ENCODE measurements around the gene CD247.

The CD247 gene

GRCh38 chr1:167490765-167491164 lies 27.6 kb downstream of the CD247 start:
- DNase-seq (ENCODE audit: low spot score), result no peak
- TF ChIP-seq CTCF (IDR thresholded peaks at IDR 0.05; ENCODE audit: extremely low read depth, insufficient read depth, missing control alignments), result no peak
- in situ Hi-C loops (cut with MboI; ENCODE audit: low pct_unique_long_range_greater_than_20kb, low sequenced_read_pairs, unreplicated experiment), result no loop called here

- DNase-seq (ENCODE audit: low spot score), result no peak
- no peak for TF ChIP-seq CTCF (IDR thresholded peaks at IDR 0.05; ENCODE audit: extremely low read depth, insufficient read depth, missing control alignments)
- in situ Hi-C loops (cut with MboI; ENCODE audit: low pct_unique_long_range_greater_than_20kb, low sequenced_read_pairs, unreplicated experiment), result no loop called here
Measured at GRCh38 chr1:167489571-167490340, 28.6 kb downstream of the CD247 start.

- in situ Hi-C loops (cut with MboI; ENCODE audit: low pct_unique_long_range_greater_than_20kb, low sequenced_read_pairs, unreplicated experiment), result no loop called here
- no peak for DNase-seq (ENCODE audit: low spot score)
Measured at GRCh38 chr1:167488786-167489185, 29.5 kb downstream of the CD247 start.

GRCh38 chr1:167487614-167488013 lies 30.7 kb downstream of the CD247 start:
- no peak for DNase-seq (ENCODE audit: low spot score)
- in situ Hi-C loops (cut with MboI; ENCODE audit: low pct_unique_long_range_greater_than_20kb, low sequenced_read_pairs, unreplicated experiment), result no loop called here
- no peak for TF ChIP-seq CTCF (IDR thresholded peaks at IDR 0.05; ENCODE audit: extremely low read depth, insufficient read depth, missing control alignments)

More at GRCh38 chr1:167488786-167489185, 29.5 kb downstream of the CD247 start:
- TF ChIP-seq CTCF (IDR thresholded peaks at IDR 0.05; ENCODE audit: extremely low read depth, insufficient read depth, missing control alignments), result no peak

GRCh38 chr1:167486090-167486824 lies 32.1 kb downstream of the CD247 start:
- in situ Hi-C loops (cut with MboI; ENCODE audit: low pct_unique_long_range_greater_than_20kb, low sequenced_read_pairs, unreplicated experiment), result no loop called here
- TF ChIP-seq CTCF (IDR thresholded peaks at IDR 0.05; ENCODE audit: extremely low read depth, insufficient read depth, missing control alignments), result no peak
- no peak for DNase-seq (ENCODE audit: low spot score)

GRCh38 chr1:167484726-167485502 lies 33.4 kb downstream of the CD247 start:
- TF ChIP-seq CTCF (IDR thresholded peaks at IDR 0.05; ENCODE audit: extremely low read depth, insufficient read depth, missing control alignments), result no peak
- in situ Hi-C loops (cut with MboI; ENCODE audit: low pct_unique_long_range_greater_than_20kb, low sequenced_read_pairs, unreplicated experiment), result no loop called here
- no peak for DNase-seq (ENCODE audit: low spot score)
